Fibroblast of skin of left quadriceps (primary cell): ENCODE results near the gene PIGN.
"Not testable (repeated sequence)": the region's sequence is repeated elsewhere in the genome, so short reads cannot be mapped to it uniquely, and the experiment has no call there.

Experiments used
- DNase-seq, 2 experiments: peaks; one replicate each; pipeline ENCODE4 v3.0.0-alpha.2; 2013; ENCODE audit warnings: low read depth in 2 of 2

Gene PIGN

GRCh38 chr18:62061821-62062478 is 124.9 kb downstream of the PIGN start:
- no peak for DNase-seq

- DNase-seq, result no peak
Observed at GRCh38 chr18:62060820-62061219, 126.0 kb downstream of the PIGN start.

DNA sequence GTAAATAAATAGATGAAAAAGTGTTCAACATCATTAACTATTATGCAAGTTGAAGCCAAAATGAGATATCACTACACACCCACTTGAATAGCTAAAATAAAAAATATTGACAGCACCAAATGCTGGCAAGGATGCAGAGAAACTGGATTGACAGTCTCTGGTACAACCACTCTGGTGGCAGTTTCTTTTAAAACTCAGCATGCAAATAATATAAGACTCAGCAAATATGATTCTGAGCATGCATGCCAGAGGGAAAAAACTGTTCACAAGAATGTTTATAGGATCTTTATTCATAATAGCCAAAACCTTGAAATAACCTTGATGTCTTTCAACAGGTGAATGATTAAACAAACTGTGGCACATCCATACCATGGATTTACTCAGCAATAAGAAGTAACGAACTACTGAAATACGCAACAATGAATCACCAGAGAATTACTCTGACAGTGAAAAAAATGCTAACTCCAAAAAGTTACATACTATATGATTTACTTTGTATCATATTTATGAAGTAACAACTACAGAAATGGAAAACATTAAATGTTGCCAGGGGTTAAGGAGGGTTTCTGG is 131.8 kb downstream of the PIGN start:
- no peak for DNase-seq

- DNase-seq, result no peak
Observed at GRCh38 chr18:62048279-62048678, 138.6 kb downstream of the PIGN start.

DNA sequence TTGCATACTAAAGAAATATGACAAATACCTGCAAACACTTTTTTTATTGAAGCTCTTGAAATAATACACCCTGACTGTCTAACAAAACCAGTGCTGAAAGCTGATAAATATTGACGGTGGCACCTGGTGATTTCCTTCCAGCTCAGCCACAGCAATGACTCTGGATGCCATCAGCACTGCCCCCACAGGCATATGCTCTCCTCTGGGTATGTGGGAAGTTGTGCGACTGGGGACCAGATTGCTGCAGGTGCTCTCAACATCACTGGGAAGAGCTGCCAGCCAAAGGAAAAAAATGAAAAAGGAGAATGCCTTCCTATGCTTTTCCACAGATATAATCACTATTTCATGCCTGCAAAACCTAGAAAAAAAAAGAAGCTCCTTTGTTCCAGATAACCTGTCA is 141.5 kb downstream of the PIGN start:
- no peak for DNase-seq

- no peak for DNase-seq
Observed at GRCh38 chr18:62044490-62045000, 142.3 kb downstream of the PIGN start.

- DNase-seq, result no peak
Observed at GRCh38 chr18:62037989-62038778, 148.7 kb downstream of the PIGN start.

DNA sequence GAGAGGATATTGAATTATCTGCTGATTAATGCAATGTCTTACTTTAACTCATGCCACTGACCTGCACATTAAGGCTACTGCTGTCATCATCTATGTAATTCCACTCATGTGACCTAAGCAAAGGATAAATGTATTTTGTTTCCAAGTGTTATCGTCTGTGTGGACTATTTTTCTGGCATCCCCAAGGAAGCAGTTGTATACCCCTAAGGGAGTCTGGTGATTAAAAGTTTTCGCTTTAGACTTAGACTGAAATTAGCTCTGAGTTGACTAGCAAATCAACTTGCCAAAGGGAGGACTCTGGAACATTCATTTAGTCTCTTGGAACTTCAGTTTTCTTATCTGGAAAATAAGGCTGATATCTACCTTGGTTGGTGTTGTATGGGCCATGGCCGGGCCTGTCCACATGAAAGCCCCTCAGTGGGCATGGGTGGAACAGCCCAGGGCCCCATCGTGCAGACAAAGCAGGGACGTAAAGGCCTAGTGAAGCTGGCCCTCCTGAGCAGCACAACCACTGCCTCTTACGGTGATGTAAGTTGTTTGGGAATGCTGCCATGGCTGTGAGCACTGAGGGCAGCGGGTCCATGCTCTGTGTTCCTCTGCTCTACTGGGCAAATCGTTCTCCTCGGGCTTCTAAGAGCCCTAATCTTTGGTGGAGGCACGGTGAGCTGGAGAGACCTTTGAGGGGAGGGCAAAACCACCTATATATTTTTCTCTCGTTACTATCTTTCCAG is 149.7 kb downstream of the PIGN start:
- DNase-seq, result no peak

DNA sequence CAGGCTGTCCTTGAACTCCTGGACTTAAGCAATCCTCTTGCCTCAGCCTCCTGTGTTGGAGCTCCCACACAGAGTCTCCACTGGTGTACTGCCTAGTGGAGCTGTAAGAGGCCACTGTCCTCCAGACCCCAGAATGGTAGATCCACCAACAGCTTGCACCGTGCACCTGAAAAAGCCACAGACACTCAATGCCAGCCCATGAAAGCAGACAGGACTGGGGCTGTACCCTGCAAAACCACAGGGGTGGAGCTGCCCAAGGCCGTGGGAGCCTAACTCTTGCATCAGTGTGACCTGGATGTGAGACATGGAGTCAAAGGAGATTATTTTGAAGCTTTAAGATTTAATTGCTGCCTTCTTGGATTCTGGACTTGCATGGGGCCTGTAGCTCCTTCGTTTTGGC is 152.6 kb downstream of the PIGN start:
- DNase-seq, result not testable (repeated sequence)

GRCh38 chr18:62033756-62034155 is 153.1 kb downstream of the PIGN start:
- no peak for DNase-seq

GRCh38 chr18:62033207-62033606 is 153.6 kb downstream of the PIGN start:
- DNase-seq, result no peak

DNA sequence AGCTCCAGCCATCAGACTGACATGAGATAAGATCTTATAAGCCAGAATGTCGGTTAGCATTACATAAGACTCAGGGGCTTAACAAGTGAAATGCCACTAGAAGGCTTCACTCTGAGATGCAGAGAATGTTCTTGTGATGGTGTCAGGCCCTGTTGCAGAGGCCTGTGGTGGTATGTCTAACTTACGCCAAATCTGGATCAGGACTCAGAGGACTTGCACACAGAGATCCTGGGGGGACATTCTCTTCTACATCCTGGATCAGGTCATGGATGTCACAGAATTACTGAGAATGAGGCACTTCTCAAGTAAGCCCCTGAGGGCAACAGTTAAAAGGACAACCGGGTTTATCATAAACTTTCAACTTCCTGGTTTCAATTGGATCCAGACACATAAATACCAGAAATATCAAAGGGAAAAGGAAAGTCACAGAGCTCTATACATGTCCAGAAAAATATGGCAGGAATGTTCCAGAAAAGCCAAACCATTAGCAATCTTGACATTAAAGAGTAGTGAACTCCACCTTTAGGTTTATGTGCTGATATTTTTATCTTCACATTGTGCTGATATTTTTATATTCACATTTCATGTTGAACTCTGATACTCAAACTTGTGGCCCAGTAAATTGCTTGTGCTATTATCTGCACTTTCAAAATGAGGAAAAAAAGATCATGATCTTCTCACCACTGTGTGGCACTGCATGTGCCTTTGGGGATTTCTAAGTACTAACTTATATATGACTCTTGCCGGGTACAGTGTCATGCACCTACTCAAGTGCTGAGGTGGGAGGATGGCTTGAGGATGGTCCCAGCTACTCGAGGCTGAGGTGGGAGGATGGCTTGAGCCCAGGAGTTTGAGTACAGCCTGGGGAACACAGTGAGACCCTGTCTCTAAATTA is 156.5 kb downstream of the PIGN start:
- DNase-seq, result peak in 1 of 2 experiments; percentile 23

GRCh38 chr18:62028715-62029114 is 158.1 kb downstream of the PIGN start:
- DNase-seq, result no peak

GRCh38 chr18:62027914-62028520 is 158.8 kb downstream of the PIGN start:
- no peak for DNase-seq

GRCh38 chr18:62026586-62026985 is 160.3 kb downstream of the PIGN start:
- peak in 1 of 2 experiments; percentile 7 for DNase-seq

DNA sequence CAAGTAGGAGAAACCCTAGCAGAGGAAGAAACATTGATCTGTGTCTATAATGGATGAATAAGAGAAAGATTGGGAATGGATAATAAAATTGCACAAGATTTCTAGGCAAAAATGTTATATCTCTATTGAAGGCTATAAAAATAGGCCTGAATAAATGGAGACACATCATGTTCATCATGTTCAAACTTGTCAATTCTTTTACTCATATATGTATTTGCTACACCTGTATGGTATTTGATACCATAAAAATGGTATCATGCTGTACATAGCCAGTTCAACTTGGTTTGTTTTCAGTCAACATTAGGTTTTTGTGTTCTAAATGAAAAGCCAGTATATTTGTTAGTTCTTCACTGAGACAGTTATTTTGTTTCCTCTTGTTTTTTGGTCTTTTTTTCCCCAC is 161.9 kb downstream of the PIGN start:
- no peak for DNase-seq

DNA sequence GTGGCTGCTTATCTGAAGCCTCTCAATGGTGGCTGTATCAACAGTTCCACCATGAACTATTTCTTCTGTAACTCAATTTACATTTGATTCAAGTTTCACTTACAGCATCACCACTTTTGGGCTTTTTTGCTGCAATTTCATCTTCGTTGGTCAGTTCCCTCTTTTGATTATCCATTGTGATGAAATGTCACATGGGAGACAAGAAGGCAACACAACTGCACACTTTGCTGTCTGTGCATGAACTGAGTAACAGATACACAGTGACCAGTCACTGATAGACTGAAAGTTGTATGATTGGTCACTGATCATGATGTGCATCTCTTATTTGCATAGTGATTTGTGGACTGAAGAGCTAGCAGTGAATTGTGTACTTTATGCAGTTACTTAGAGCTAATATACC is 163.3 kb downstream of the PIGN start:
- DNase-seq, result no peak

DNA sequence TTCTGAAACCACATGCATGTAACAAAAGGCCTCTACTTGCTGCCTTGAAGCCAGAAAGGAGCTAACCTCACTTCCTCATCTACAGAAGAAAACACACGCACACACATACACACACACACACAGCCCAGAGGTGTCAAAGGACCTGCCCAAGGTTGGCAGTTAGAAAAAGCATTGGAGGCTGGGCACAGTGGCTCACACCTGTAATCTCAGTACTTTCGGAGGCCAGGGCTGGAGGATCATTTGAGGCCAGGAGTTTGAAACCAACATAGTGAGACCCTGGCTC is 168.2 kb downstream of the PIGN start:
- no peak for DNase-seq

- peak; percentile 90 to 92 for DNase-seq
Observed at GRCh38 chr18:62018034-62018758, 168.7 kb downstream of the PIGN start.

- no peak for DNase-seq
Observed at GRCh38 chr18:62017618-62018017, 169.2 kb downstream of the PIGN start.
